Non-pigmented ciliary epithelial cell (primary cell): Measurements from ENCODE around the gene AMPH.
"Not testable (repeated sequence)": the region's sequence is repeated elsewhere in the genome, so short reads cannot be mapped to it uniquely, and the experiment has no call there.

ENCODE experiments used
- DNase-seq: peaks from one replicate; pipeline ENCODE4 v3.0.0-alpha.2; 2010; ENCODE audit warnings: low read depth

The AMPH gene

DNA sequence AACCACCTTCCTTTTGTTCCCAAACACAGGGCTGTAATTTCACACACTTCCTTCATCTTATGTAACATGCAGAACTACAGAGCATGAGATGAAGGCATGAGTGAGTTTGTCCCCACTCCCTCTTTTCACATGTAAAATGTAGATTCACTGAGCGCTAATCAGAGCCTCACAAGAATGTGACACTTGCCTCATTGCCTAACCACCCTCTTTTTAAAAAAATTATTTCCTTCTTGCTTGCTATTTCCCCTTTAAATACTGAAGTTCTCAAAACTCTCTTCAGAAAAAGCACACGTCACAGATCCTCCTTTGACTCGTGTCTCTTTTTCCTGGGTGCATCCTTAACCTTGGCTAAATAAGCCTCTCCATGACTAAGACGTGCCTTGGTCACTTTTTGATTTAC is 236.5 kb downstream of the AMPH start:
- DNase-seq, result no peak

DNA sequence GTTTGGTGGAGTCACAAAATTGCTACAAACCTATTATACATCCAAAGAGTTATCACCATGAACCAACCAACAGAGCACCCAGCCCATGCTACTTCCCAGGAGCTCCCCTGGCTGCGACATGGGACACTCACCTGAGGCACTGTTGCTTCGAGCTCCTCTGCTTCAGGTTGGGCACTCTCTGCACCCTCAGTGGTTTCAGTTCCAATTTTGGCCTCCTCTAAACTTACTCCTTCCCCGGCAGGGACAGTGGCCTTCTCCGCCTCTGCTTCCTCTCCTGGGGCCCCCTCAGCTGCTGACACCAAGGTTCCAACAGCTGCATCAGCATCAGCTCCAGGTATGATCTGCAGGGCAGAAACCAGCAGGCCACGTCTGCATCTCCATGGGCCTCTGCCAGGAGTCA is 237.3 kb downstream of the AMPH start:
- DNase-seq, result no peak

DNA sequence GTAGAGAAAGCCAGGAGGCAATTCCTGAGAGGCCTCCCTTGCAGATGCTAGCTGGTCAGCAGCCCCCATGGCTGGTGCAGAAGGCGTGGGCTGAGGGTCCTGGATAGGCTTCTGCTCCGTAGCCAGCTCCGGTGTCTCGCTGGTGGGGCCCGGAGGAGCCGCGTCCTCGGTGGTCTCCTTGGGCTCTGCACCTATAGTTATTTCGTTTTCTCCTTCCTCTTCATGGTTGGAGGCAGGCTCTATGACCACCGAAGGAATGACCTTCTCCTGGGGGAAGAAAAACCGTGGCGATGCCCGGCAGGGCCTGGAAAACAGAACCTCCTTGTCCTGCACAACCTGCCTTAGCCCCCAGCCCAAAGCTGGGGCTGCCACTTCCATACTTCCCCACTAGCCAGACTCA is 239.4 kb downstream of the AMPH start:
- DNase-seq, result no peak

DNA sequence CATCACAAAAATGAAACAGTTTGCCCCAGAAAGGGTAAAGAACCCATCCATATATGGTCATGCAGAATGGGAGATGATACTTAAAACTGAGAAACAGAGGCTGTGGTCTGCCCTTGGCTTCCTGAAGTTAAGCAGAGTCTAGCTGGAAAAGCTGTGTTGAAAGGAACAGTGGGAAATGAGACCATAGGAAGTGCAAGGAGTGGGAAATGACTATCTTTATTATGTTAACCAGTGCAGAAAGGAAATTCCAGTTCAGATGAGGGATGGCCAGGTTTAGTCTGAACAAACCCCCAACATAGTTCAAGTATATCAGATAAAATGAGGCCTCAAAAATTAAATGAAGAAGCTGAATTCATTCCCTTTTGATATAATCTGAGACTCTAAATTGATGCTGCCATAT is 245.5 kb downstream of the AMPH start:
- no peak for DNase-seq

DNA sequence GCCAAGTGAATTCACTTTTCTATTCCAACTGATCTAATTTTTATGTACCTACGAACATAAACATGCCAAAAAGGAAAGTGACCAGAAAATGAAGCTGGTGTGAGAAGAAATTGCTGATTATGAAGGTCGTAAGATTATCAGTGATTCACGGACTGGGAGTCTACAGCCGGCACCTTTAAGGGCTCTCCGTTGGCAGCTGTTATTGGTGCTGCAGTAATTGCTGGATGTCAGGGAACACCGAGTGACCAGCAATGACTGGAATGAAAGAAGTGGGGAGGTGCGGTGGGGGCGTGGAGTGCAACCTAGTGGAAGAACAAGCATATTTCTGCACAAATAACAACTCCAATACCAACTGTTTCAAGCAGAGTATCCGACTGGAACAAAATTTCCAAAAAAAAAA is 247.9 kb downstream of the AMPH start:
- no peak for DNase-seq

DNA sequence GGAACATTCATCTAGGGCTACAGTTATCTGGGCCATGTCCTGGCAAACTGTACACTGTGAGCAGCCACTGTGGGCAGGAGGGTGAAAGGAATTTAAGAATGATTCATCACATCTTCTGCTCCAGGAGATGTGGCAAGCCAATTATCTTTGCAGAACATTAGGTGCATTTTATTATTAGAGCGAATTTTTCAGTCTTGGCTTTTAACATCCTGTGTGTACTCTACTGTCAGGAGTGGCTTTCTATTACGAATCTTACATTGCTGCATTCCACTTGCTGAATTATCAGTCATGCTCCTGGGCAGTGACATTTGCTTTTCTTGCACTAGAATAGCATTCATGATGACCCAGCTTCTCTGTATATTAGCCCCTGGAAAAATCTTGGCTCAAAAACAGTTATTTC is 248.5 kb downstream of the AMPH start:
- DNase-seq, result no peak

DNA sequence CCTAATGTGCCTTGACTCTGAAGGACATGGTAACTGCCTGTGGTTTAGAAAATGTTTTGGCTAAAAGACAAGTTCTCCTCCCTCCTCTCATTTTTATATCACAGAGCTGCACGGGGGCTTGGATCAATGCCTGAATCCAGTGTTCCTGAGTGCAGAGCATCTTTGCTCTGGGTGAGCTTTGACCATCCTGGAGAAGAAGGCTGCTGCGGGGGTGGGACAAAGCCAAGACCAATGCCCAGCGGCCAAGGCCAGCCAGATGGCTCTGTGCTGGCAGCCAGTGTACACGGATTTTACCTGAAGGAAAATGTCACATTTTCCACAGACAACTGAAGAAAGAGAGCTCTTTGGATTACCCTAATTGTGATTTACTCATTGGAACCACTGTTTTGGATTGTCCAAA is 255.7 kb downstream of the AMPH start:
- no peak for DNase-seq

DNA sequence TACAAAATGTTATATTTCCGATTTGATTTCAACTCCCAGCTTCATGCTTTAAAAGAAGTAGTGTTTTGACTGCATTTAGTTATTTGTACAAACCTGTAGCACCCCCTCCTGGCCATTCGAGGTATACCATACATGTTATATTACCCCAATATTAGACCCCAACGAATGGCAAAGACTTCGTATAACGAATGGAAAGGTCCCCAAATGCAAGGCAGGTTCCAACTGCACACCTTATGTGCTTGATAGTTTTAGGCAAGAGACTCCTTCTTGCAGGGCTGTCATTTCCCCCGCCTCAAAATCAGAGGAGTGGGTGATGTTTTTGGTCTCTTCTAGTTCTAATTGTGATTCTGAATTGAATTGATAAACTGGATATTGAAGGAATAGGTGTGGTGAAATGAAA is 256.7 kb downstream of the AMPH start:
- no peak for DNase-seq

DNA sequence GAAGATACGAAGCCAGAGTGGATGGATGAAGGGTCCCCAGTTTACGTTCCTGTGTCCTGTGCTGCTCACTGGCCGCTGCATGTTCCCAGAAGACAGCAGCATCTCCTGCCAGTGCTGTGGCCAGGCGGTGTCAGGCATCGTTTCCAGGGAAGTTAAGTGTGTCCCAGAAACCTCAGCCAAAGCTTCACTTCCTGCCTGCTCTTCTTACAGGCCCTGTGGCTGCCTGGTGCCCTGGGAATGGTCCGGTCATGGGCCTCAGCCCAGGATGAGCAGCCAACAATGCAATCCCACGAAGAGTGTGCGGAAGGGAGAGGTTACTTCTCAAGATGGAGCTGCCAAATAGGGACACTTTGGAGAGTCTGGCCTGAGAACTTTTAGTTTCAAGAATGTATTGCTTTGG is 258.0 kb downstream of the AMPH start:
- no peak for DNase-seq

DNA sequence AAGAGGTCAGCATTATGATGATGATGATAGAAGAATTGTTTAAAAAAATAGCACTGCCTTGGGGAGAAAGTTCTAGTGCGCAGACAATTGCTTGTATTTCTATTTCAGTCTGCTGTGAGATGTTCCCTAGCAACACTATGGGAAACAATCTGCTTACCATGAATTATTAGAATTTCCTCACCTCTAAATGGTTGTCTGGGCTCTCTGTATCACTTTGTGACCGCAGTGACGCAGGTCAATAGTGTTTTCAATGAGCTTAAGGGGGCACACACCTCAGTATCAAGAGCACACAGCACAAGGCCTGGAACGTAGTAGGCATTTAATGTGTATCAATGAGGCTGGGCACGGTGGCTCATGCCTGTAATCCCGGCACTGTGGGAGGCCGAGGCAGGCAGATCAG is 258.9 kb downstream of the AMPH start:
- DNase-seq, result no peak

DNA sequence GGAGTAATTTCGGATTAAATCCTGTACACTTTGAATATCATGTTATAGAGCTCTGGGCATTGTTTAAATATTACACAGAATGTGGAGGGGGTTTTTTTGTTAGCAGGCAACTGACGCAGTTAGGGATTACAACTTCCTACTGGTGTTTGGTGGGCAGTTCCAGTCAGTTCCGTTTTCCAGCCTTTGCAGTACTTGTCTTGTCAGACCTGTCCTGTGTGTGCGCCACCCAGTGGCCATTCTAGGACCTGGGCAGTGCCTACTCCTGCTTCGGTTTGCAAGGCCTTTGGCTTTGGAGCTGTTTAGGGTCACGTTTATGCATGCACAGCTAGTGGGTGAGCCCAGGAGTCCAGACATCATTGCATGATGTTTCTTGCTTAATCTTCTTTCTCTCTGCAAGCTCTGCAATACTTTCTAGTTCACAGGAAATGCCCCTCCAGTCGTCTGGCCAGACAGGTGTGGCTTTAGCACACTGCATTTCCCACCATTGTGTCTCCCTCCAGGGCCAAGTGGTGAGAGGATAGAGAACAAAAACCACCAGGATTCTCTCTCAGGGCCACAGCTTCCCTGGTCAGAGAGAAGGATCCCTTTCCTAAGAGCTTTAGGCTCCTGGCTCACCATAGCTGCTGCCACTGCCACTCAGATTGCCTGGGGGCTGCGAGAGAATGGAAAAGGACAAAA is 261.2 kb downstream of the AMPH start:
- peak; percentile 67 for DNase-seq

DNA sequence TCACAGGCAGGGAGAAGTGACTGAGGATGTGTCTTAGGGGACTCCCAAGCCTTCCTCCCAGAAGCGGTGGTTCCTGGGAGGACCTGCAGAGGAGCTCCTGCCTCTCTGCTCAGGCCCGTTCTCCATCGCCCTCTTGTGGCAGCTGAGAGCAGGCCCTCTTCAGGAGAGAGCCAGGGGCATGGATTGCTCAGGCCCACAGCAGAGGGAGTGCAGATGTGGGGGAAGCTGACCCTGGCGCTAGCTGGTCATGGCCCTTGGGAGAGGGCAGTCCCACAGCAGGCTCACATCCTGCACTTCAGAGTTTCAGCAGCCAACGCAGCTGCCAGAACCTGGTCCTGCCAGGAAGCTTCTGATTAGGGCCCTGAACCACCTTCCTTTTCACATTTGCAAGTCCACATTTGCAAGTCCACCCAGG is 263.0 kb downstream of the AMPH start:
- no peak for DNase-seq

DNA sequence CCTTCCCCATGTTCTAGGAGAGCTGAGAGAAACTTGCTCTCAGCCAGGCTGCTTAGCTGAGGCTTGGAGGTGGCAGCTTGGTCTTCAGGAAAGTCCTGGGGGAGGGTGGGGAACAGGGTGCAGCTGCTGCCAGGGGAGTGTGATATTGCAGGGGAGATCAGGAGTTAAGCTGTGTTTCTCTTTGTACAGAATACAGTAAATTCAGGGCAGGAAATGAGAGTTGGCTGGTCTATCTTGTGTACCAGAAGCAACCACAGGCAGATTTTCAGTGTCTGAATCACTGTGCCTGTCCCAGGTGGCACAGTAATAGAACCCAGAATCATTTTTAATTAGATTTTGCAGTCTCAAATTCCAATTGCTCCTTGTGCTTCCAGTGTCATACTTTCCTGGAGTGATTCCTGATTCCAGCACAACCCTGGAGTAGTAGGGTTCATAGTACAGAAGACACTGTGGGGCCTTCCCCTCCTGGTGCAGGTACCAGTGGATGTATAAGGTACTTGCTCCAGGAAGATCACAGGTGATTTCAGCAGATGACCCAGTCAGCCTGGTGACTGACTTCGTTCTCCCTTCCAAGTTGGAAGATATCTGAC is 263.8 kb downstream of the AMPH start:
- DNase-seq, result no peak

DNA sequence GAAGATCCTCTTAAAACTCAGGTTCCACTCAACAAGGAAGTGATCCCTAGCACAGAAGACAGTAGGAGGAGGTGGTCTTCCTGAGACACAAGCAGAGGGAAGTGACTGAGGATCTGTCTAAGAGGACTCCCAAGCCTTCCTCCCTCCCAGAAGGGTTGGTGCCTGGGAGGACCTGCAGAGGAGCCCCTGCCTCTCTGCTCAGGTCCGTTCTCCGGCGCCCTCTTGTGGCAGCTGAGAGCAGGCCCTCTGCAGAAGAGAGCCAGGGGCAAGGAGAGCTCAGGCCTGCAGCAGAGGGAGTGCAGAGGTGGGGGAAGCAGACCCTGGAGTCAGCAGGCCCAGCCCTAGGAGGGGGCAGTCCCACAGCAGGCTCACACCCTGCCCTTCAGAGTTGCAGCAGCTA is 267.8 kb downstream of the AMPH start:
- DNase-seq, result not testable (repeated sequence)

DNA sequence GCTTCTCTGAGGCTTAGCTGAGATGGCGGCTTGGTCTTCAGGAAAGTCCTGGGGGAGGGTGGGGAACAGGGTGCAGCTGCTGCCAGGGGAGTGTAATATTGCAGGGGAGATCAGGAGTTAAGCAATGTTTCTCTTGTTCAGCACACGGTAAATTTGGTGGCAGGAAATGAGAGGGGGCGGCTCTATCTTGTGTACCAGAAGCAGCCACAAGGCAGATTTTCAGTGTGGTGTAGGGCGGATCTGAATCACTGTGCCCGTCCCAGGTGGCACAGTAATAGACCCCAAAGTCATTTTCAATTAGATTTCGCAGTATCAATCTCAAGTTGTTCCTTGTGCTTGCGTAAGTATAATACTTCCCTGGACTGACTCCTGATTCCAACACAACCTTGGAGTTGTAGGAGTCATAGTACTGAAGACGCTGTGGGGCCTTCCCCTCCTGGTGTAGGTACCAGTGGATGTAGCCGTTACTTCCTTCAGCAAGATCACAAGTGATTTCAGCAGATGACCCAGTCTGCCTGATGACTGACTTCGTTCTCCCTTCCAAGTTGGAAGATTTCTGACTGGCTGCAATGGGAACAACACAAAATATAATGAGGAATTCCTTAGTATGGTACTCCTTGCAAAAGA is 268.4 kb downstream of the AMPH start:
- not testable (repeated sequence) for DNase-seq

DNA sequence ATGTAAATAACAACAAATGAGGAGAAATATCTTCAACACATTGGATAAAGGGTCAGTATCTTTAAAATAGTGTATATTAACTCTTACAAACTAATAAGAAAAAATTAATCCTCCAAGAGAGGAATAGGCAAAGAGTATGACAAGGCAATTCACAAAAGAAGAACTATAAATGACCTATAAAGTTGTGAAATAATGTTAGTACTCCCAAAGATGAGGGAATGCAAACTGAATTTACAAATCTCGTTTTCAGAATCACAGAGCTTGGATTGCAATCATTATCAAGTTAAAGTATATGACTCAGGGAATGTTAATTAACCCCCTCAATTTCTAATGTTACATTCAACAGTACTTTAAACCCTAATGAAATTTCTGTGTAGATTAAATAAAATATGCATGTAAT is 270.4 kb downstream of the AMPH start:
- no peak for DNase-seq

DNA sequence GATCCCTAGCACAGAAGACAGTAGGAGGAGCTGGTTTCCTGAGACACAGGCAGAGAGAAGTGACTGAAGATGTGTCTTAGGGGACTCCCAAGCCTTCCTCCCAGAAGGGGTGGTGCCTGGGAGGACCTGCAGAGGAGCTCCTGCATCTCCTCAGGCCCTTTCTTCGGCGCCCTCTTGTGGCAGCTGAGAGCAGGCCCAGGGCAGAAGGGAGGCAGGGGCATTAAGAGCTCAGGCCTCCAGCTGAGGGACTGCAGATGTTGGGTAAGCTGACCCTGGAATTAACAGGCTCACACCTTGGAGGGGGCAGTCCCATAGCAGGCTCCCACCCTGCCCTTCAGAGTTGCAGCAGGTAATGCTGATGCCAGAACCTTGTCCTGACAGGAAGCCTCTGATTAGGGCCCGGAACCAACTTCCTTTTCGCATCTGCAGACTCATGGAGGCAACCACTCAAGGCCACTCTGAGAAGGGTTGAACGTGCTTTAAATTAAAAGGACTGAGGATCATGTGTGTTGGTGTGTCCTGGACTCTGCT is 272.0 kb downstream of the AMPH start:
- DNase-seq, result not testable (repeated sequence)

DNA sequence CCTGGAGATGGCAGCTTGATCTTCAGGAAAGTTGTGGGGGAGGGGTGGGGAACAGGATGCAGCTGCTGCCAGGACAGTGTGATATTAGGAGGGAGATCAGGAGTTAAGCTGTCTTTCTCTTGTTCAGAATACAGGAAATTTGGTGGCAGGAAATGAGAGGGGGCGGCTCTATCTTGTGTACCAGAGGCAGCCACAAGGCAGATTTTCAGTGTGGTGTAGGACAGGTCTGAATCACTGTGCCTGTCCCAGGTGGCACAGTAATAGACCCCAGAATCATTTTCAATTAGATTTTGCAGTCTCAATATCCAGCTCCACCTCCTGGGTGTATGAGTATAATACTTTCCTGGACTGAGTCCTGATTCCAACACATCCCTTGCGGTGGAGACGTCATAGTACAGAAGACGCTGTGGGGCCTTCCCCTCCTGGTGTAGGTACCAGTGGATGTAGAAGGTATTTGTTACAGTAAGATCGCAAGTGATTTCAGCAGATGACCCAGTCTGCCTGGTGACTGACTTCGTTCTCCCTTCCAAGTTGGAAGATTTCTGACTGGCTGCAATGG is 272.8 kb downstream of the AMPH start:
- DNase-seq, result not testable (repeated sequence)

DNA sequence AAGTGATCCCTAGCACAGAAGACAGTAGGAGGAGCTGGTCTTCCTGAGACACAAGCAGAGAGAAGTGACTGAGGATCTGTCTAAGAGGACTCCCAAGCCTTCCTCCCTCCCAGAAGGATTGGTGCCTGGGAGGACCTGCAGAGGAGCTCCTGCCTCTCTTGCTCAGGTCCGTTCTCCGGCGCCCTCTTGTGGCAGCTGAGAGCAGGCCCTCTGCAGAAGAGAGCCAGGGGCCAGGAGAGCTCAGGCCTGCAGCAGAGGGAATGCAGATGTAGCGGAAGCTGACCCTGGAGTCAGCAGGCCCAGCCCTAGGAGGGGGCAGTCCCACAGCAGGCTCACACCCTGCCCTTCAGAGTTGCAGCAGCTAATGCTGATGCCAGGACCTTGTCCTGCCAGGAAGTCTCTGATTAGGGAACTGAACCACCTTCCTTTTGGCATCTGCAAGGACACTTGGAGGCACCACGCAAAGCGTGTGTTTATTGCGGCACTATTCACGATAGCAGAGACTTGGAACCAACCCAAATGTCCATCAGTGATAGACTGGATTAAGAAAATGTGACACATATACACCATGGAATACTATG is 276.8 kb downstream of the AMPH start:
- DNase-seq, result not testable (repeated sequence)

DNA sequence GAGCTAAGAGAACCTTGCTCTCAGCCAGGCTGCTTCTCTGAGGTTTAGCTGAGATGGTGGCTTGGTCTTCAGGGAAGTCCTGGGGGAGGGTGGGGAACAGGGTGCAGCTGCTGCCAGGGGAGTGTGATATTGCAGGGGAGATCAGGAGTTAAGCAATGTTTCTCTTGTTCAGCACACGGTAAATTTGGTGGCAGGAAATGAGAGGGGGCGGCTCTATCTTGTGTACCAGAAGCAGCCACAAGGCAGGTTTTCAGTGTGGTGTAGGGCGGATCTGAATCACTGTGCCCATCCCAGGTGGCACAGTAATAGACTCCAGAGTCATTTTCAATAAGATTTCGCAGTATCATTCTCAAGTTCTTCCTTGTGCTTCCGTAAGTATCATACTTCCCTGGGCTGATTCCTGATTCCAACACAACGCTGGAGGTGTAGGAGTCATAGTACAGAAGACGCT is 277.7 kb downstream of the AMPH start:
- not testable (repeated sequence) for DNase-seq

DNA sequence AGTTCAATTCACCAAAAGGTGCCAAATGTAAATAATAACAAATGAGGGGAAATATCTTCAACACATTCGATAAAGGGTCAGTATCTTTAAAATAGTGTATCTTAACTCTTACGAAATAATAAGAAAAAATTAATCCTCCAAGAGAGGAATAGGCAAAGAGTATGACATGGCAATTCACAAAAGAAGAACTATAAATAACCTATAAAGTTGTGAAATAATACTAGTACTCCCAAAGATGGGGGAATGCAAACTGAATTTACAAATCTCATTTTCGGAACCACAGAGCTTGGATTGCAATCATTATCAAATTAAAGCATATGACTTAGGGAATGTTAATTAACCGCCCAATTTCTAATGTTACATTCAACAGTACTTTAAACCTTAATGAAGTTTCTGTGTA is 279.6 kb downstream of the AMPH start:
- no peak for DNase-seq

DNA sequence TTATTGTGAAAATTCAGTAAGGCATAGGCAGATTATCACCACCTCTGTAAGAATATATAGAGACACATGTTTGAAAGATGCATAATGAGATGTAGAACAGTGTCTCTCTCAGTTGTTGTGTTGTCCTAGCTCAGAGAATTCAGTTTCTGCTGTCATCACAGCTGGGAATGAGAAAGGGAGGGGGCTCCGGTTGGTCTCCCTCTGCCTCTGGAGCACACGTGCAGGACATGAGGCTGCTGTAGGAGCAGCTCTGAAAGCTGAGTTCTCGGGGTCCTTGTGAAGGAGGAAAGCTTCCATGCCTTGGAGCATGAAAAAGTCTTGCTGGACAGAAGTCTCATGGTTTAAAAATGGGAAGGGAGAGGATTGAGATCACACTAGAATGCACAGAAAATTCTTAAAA is 280.4 kb downstream of the AMPH start:
- not testable (repeated sequence) for DNase-seq
